ENCODE measurements around the gene FCMR. TPM values are rescaled to one million over a fixed set of nuclear protein-coding genes. Genes with fewer than 3 reads are reported as not detected.

The FCMR gene
- total and polyA plus RNA-seq, 2 experiments from 2014 or later, result 1.2 to 2.3 TPM

- in situ Hi-C loops (cut with MboI), result no loop called here
These were observed 38.6 kb downstream of the FCMR start for GRCh38 chr1:206883160-206883559.

GRCh38 chr1:206882555-206882954 is 39.2 kb downstream of the FCMR start:
- no peaks in the 10 kb centered on the region for H3K27me3 ChIP-seq (replicated peaks; ENCODE audit: insufficient read depth)
- H3K9me3 ChIP-seq (ENCODE audit: low read depth), result peaks cover 4% of the 10 kb centered on the region
- H3K27ac ChIP-seq, result no peak overlapping the region
- H3K4me1 ChIP-seq (ENCODE audit: insufficient read depth), result no peaks in the 10 kb centered on the region
- in situ Hi-C loops (cut with MboI), result no loop called here
- H2AFZ ChIP-seq, result no peak overlapping the region
- H4K20me1 ChIP-seq (ENCODE audit: insufficient read depth), result no peaks in the 10 kb centered on the region
- H3K9ac ChIP-seq, result no peak overlapping the region
- no peak overlapping the region for H3K4me3 ChIP-seq
- WGBS, 2 experiments (ENCODE audit: low coverage in 1 of 2, low lambda C conversion rate in 2 of 2, missing lambda C conversion rate in 2 of 2), result 50 to 54% methylated on average over 3 of the region's 3 CpGs
- H3K4me2 ChIP-seq (ENCODE audit: unreplicated experiment), result no peak overlapping the region
- H3F3A ChIP-seq (ENCODE audit: insufficient read depth), result no peaks in the 10 kb centered on the region
- no peaks in the 10 kb centered on the region for H3K9me2 ChIP-seq (ENCODE audit: insufficient read depth)
- TF ChIP-seq EZH2phosphoT487 (IDR thresholded peaks at IDR 0.05; ENCODE audit: insufficient read depth, low read depth) (no peak), EZH2 (IDR thresholded peaks at IDR 0.05; ENCODE audit: insufficient read depth, poor library complexity, severe bottlenecking) (no peak)
- no peak for DNase-seq
- H3K79me2 ChIP-seq (ENCODE audit: insufficient read depth), result no peaks in the 10 kb centered on the region
- no peaks in the 10 kb centered on the region for H3K36me3 ChIP-seq (ENCODE audit: low read depth)

More at GRCh38 chr1:206883160-206883559, 38.6 kb downstream of the FCMR start:
- TF ChIP-seq EZH2phosphoT487 (IDR thresholded peaks at IDR 0.05; ENCODE audit: insufficient read depth, low read depth) (no peak), EZH2 (IDR thresholded peaks at IDR 0.05; ENCODE audit: insufficient read depth, poor library complexity, severe bottlenecking) (no peak)
- Histone ChIP-seq H3K4me1 (ENCODE audit: insufficient read depth) (no peaks in the 10 kb centered on the region), H3K27ac (no peak overlapping the region), H3K9me2 (ENCODE audit: insufficient read depth) (no peaks in the 10 kb centered on the region), H2AFZ (no peak overlapping the region), H3K9me3 (ENCODE audit: low read depth) (peaks cover 4% of the 10 kb centered on the region), H3F3A (ENCODE audit: insufficient read depth) (no peaks in the 10 kb centered on the region), H3K9ac (no peak overlapping the region), H3K27me3 (replicated peaks; ENCODE audit: insufficient read depth) (no peaks in the 10 kb centered on the region), H4K20me1 (ENCODE audit: insufficient read depth) (no peaks in the 10 kb centered on the region), H3K4me2 (ENCODE audit: unreplicated experiment) (no peak overlapping the region), H3K36me3 (ENCODE audit: low read depth) (no peaks in the 10 kb centered on the region), H3K4me3 (no peak overlapping the region), H3K79me2 (ENCODE audit: insufficient read depth) (no peaks in the 10 kb centered on the region)
- DNase-seq, result no peak
- WGBS, 2 experiments (ENCODE audit: low coverage in 1 of 2, low lambda C conversion rate in 2 of 2, missing lambda C conversion rate in 2 of 2), result 100% methylated on average over 1 of the region's 1 CpG

- H3F3A ChIP-seq (ENCODE audit: insufficient read depth), result no peaks in the 10 kb centered on the region
- no peaks in the 10 kb centered on the region for H3K27me3 ChIP-seq (replicated peaks; ENCODE audit: insufficient read depth)
- no peaks in the 10 kb centered on the region for H4K20me1 ChIP-seq (ENCODE audit: insufficient read depth)
- in situ Hi-C loops (cut with MboI), result no loop called here
- WGBS, 2 experiments (ENCODE audit: low coverage in 1 of 2, low lambda C conversion rate in 2 of 2, missing lambda C conversion rate in 2 of 2), result 45 to 49% methylated on average over 3 of the region's 3 CpGs
- H3K9ac ChIP-seq, result no peak overlapping the region
- no peaks in the 10 kb centered on the region for H3K9me2 ChIP-seq (ENCODE audit: insufficient read depth)
- no peak overlapping the region for H3K27ac ChIP-seq
- H3K9me3 ChIP-seq (ENCODE audit: low read depth), result peaks cover 4% of the 10 kb centered on the region
- no peak for DNase-seq
- no peak overlapping the region for H2AFZ ChIP-seq
- H3K4me3 ChIP-seq, result no peak overlapping the region
- no peaks in the 10 kb centered on the region for H3K4me1 ChIP-seq (ENCODE audit: insufficient read depth)
- TF ChIP-seq EZH2phosphoT487 (IDR thresholded peaks at IDR 0.05; ENCODE audit: insufficient read depth, low read depth) (no peak), EZH2 (IDR thresholded peaks at IDR 0.05; ENCODE audit: insufficient read depth, poor library complexity, severe bottlenecking) (no peak)
- no peaks in the 10 kb centered on the region for H3K36me3 ChIP-seq (ENCODE audit: low read depth)
- no peaks in the 10 kb centered on the region for H3K79me2 ChIP-seq (ENCODE audit: insufficient read depth)
- H3K4me2 ChIP-seq (ENCODE audit: unreplicated experiment), result no peak overlapping the region
These were observed 41.4 kb downstream of the FCMR start for GRCh38 chr1:206880314-206880713.

- Histone ChIP-seq H3K4me2 (ENCODE audit: unreplicated experiment) (no peak overlapping the region), H3K9ac (no peak overlapping the region), H3K9me2 (ENCODE audit: insufficient read depth) (no peaks in the 10 kb centered on the region), H3K36me3 (ENCODE audit: low read depth) (no peaks in the 10 kb centered on the region), H3K79me2 (ENCODE audit: insufficient read depth) (no peaks in the 10 kb centered on the region), H3K9me3 (ENCODE audit: low read depth) (peaks cover 4% of the 10 kb centered on the region), H3F3A (ENCODE audit: insufficient read depth) (no peaks in the 10 kb centered on the region), H2AFZ (no peak overlapping the region), H3K4me3 (no peak overlapping the region), H3K27ac (no peak overlapping the region), H3K4me1 (ENCODE audit: insufficient read depth) (peaks cover 4% of the 10 kb centered on the region; the same call in 1 of the 2 replicates), H3K27me3 (replicated peaks; ENCODE audit: insufficient read depth) (no peaks in the 10 kb centered on the region), H4K20me1 (ENCODE audit: insufficient read depth) (no peaks in the 10 kb centered on the region)
- in situ Hi-C loops (cut with MboI), result no loop called here
- no peak for TF ChIP-seq EZH2phosphoT487 (IDR thresholded peaks at IDR 0.05; ENCODE audit: insufficient read depth, low read depth)
- TF ChIP-seq EZH2 (IDR thresholded peaks at IDR 0.05; ENCODE audit: insufficient read depth, poor library complexity, severe bottlenecking), result no peak
- DNase-seq, result no peak
These were observed 43.3 kb downstream of the FCMR start for GRCh38 chr1:206878456-206878855.
